Measurements from ENCODE around the gene SLC8A3. TPM values are rescaled to one million over a fixed set of nuclear protein-coding genes. Genes with fewer than 3 reads are reported as not detected.

Gene SLC8A3
- total RNA-seq, 4 donors from 2014 or later: 0.34 to 1.6 (median 0.73) TPM

DNA sequence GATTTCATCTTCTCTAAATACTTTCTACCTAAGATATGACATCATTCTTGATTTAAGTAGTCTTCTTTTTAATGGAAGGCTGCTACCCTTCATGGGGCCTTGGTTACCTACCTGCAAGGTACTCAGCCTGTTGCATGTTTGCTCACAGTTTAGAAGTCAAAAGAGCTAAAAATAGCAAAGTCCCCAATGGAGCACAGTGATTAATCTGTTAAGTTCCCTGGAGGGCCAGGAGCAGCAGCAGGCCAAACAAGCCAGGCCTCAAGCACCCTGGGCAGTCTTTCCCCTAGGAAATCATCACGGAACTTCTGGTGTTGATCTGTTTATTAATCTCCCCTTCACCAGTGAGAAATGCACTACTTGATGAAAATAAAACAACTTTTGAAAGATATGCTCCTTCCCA lies 24.0 kb upstream of the SLC8A3 start:
- 58 to 67% methylated on average over 1 of the region's 1 CpG for WGBS, 2 donors
- intact Hi-C loops (cut with DNase I; ENCODE audit: low total_unique reads): no loop called here
- no peak for DNase-seq (ENCODE audit: low spot score in 2 of 2)
- H3K4me3 ChIP-seq (ENCODE audit: low read depth, poor library complexity, severe bottlenecking): no peak overlapping the region
- no peak for TF ChIP-seq POLR2A (IDR thresholded peaks at IDR 0.05)

DNA sequence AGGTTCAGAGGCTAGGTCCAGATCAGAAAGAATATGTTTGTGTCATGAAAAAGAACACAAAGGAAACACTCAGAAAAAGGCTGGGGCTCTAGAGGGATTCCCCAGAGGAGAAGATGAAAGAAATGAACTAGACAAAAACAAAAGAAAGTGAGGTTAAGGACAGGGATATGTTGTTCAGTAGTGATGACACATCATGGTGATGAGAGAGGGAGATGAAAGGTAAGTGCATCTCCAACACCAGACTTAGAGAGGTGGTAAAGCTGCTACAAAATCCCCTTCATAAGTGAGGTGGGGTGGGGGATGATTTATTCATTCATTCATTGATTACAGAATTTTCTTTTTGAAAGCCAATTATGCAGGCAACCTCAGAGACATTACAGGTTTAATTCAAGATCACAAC lies 19.6 kb upstream of the SLC8A3 start:
- TF ChIP-seq POLR2A (IDR thresholded peaks at IDR 0.05): no peak
- TF ChIP-seq, protein P1, sequence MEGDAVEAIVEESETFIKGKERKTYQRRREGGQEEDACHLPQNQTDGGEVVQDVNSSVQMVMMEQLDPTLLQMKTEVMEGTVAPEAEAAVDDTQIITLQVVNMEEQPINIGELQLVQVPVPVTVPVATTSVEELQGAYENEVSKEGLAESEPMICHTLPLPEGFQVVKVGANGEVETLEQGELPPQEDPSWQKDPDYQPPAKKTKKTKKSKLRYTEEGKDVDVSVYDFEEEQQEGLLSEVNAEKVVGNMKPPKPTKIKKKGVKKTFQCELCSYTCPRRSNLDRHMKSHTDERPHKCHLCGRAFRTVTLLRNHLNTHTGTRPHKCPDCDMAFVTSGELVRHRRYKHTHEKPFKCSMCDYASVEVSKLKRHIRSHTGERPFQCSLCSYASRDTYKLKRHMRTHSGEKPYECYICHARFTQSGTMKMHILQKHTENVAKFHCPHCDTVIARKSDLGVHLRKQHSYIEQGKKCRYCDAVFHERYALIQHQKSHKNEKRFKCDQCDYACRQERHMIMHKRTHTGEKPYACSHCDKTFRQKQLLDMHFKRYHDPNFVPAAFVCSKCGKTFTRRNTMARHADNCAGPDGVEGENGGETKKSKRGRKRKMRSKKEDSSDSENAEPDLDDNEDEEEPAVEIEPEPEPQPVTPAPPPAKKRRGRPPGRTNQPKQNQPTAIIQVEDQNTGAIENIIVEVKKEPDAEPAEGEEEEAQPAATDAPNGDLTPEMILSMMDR (IDR thresholded peaks at IDR 0.05): no peak
- intact Hi-C loops (cut with DNase I; ENCODE audit: low total_unique reads): no loop called here
- no peak overlapping the region for H3K4me3 ChIP-seq (ENCODE audit: low read depth, poor library complexity, severe bottlenecking)
- DNase-seq (ENCODE audit: low spot score in 2 of 2): no peak

DNA sequence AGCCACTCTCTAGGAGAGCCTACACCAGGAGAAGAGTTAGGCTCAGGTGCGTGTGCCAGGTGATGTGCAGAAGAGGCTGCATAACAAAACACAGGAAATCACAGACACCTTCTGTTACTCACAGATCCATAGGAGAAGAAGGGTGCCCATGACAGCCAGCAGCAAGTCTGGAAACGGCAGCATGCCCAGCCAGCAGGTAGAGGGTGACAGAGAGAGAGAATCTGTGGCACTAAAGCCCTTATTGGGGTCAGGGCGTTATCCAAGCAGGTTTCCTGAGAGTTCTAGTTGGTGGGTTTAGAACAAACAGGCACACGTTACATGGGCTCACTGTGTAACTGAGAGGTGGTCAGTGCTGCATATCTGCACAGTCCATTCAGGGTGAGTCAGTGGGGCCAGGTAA lies 14.9 kb upstream of the SLC8A3 start:
- intact Hi-C loops (cut with DNase I; ENCODE audit: low total_unique reads): no loop called here
- no peak for DNase-seq (ENCODE audit: low spot score in 2 of 2)
- 75 to 83% methylated on average over 4 of the region's 4 CpGs for WGBS, 2 donors
- no peak for TF ChIP-seq POLR2A (IDR thresholded peaks at IDR 0.05)
- TF ChIP-seq, protein P1 (IDR thresholded peaks at IDR 0.05): no peak
- H3K4me3 ChIP-seq (ENCODE audit: low read depth, poor library complexity, severe bottlenecking): no peak overlapping the region

DNA sequence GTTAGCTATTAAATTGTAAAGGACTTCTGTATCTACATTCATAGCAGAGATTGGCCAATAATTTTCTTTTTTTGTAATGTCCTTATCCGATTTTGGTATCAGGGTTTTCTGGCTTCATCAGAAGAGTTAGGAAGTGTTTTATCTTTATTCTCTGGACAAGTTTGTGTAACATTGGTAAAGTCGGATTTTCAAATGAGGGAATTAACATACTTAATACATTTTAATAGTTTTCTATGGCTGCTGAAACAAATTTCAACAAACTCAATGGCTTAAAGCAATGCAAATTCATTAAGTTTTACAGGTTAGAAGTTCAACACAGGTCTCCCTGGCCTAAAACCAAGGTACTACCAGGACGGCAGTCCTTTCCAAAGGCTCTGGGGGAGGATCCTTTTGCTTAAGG lies 13.2 kb upstream of the SLC8A3 start:
- no peak overlapping the region for H3K4me3 ChIP-seq (ENCODE audit: low read depth, poor library complexity, severe bottlenecking)
- intact Hi-C loops (cut with DNase I; ENCODE audit: low total_unique reads): no loop called here
- no peak for DNase-seq (ENCODE audit: low spot score in 2 of 2)
- 77 to 78% methylated on average over 3 of the region's 3 CpGs for WGBS, 2 donors
- TF ChIP-seq, protein P1 (IDR thresholded peaks at IDR 0.05): no peak
- TF ChIP-seq POLR2A (IDR thresholded peaks at IDR 0.05): no peak

DNA sequence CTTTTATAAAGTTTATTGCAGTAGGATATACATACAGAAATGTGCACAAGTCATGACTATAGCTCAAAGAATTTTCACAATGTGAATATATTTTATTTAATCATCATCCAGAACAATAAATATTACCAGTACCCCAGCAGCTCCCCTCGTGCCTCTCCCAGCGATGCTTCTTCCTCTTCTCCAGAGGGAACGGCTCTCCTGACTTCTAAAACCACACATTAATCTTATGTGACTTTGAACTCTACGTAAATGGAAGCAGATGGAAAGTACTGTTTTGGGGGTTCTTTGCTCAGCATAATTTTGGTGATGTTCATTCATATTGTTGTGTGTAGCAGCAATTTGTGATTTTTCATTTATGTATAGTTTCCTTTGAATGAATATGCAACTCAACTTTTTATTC lies 4.6 kb upstream of the SLC8A3 start:
- TF ChIP-seq, protein P1 (IDR thresholded peaks at IDR 0.05): no peak
- TF ChIP-seq POLR2A (IDR thresholded peaks at IDR 0.05): no peak
- no peak for DNase-seq (ENCODE audit: low spot score in 2 of 2)
- WGBS, 2 donors: 32 to 33% methylated on average over 4 of the region's 4 CpGs
- no peak overlapping the region for H3K4me3 ChIP-seq (ENCODE audit: low read depth, poor library complexity, severe bottlenecking)
- intact Hi-C loops (cut with DNase I; ENCODE audit: low total_unique reads): no loop called here

DNA sequence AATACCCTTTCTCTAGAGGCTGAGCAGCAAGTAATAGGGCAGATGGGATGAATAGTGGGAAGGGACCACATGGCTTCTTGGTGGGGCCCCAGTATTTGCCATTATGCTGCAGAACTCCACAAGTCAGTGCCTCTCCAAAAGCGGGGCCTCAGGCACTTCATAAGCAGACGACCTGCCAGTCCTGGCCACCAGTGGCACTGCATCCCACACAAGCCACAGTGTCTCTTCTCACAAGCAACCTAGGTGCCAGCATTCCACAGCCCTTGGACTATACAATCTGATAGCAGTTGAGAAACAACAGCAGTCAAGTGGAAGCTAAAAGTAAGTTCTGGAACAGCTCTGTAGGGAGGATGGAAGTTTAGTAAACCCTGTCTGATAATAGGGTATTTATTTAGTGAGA lies 4.2 kb upstream of the SLC8A3 start:
- DNase-seq (ENCODE audit: low spot score in 2 of 2): no peak
- intact Hi-C loops (cut with DNase I; ENCODE audit: low total_unique reads): no loop called here
- 46 to 49% methylated on average over 2 of the region's 2 CpGs for WGBS, 2 donors
- H3K4me3 ChIP-seq (ENCODE audit: low read depth, poor library complexity, severe bottlenecking): no peak overlapping the region
- TF ChIP-seq POLR2A (IDR thresholded peaks at IDR 0.05): no peak
- TF ChIP-seq, protein P1 (IDR thresholded peaks at IDR 0.05): no peak
